ENCODE results near the gene CFAP161. TPM values are rescaled to one million over a fixed set of nuclear protein-coding genes. Genes with fewer than 3 reads are reported as not detected.

The CFAP161 gene
- total RNA-seq, 1 donor, result 0.86 TPM

- no peak for TF ChIP-seq CTCF (IDR thresholded peaks at IDR 0.05; ENCODE audit: insufficient read depth, low read depth, low read length)
Measured at GRCh38 chr15:81097116-81097889, 36.8 kb upstream of the CFAP161 start.

GRCh38 chr15:81097890-81098280 lies 36.2 kb upstream of the CFAP161 start:
- TF ChIP-seq CTCF (IDR thresholded peaks at IDR 0.05; ENCODE audit: insufficient read depth, low read depth, low read length), result no peak
- no peak for DNase-seq (ENCODE audit: low read depth)
- no peak overlapping the region for H3K4me3 ChIP-seq (ENCODE audit: low read depth, low read length)

More at GRCh38 chr15:81097116-81097889, 36.8 kb upstream of the CFAP161 start:
- no peak overlapping the region for H3K4me3 ChIP-seq (ENCODE audit: low read depth, low read length)
- no peak for DNase-seq (ENCODE audit: low read depth)

- no peak overlapping the region for H3K4me3 ChIP-seq (ENCODE audit: low read depth, low read length)
- no peak for DNase-seq (ENCODE audit: low read depth)
- no peak for TF ChIP-seq CTCF (IDR thresholded peaks at IDR 0.05; ENCODE audit: insufficient read depth, low read depth, low read length)
Measured at GRCh38 chr15:81098349-81098748, 35.7 kb upstream of the CFAP161 start.

GRCh38 chr15:81098861-81099651 lies 35.0 kb upstream of the CFAP161 start:
- TF ChIP-seq CTCF (IDR thresholded peaks at IDR 0.05; ENCODE audit: insufficient read depth, low read depth, low read length), result no peak
- no peak for DNase-seq (ENCODE audit: low read depth)
- H3K4me3 ChIP-seq (ENCODE audit: low read depth, low read length), result no peak overlapping the region

- DNase-seq (ENCODE audit: low read depth), result no peak
- TF ChIP-seq CTCF (IDR thresholded peaks at IDR 0.05; ENCODE audit: insufficient read depth, low read depth, low read length), result no peak
Measured at GRCh38 chr15:81101894-81102815, 31.9 kb upstream of the CFAP161 start.

GRCh38 chr15:81103857-81104256 lies 30.2 kb upstream of the CFAP161 start:
- H3K4me3 ChIP-seq (ENCODE audit: low read depth, low read length), result no peak overlapping the region
- no peak for DNase-seq (ENCODE audit: low read depth)
- TF ChIP-seq CTCF (IDR thresholded peaks at IDR 0.05; ENCODE audit: insufficient read depth, low read depth, low read length), result no peak

More at GRCh38 chr15:81101894-81102815, 31.9 kb upstream of the CFAP161 start:
- no peak overlapping the region for H3K4me3 ChIP-seq (ENCODE audit: low read depth, low read length)

Data from fibroblast of villous mesenchyme (primary cell).